ENCODE data around the gene PTPRC. TPM values are rescaled to one million over a fixed set of nuclear protein-coding genes. Genes with fewer than 3 reads are reported as not detected.
A peak's percentile ranks its signal among the peaks of the same experiment; 100 is the strongest.

Gene PTPRC
- total RNA-seq, 2 experiments from 2014 or later, result 177 to 241 TPM

DNA sequence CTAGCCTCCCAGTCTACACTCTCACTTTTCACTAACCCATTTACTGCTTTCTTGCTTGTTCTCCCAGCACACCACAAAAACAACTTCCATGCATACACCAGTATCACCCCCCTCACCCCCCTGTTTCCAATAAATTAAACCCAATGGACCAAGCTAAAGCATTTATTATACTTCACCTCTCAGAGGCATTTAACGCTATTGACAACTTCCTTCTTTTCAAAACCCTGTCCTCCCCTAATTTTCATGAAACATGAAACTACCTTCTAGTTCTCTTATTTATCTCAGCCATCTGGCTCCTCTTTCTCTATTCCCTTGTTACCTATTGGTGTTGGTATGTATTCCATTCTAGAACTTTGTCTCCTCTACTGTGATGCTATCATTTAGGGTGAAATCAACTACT is 32.3 kb downstream of the PTPRC start:
- intact Hi-C loops (cut with micrococcal nuclease; ENCODE audit: unreplicated experiment), result loop anchor here (10.0 kb wide), 1 partner anchor 1304 kb away; no protein-coding TSS in a partner anchor
- Histone ChIP-seq H3K4me1 (ENCODE audit: insufficient read depth, low read length, poor library complexity, severe bottlenecking) (peaks cover 87% of the 10 kb centered on the region), H3K4me2 (ENCODE audit: low read length) (peak overlapping the region; percentile 33; the same call in 1 of the 2 replicates), H2AFZ (ENCODE audit: low read length) (no peak overlapping the region), H3K4me3 (ENCODE audit: low read depth, low read length, poor library complexity, severe bottlenecking) (no peak overlapping the region), H3K9me3 (ENCODE audit: low read length) (peaks cover 19% of the 10 kb centered on the region; the same call in 1 of the 2 replicates), H3K27ac (ENCODE audit: low read depth, low read length, poor library complexity, severe bottlenecking) (peak overlapping the region; percentile 38), H3K36me3 (ENCODE audit: insufficient read depth, low read length) (peaks cover 96% of the 10 kb centered on the region), H4K20me1 (ENCODE audit: insufficient read depth, low read length) (no peaks in the 10 kb centered on the region), H3K9me2 (ENCODE audit: insufficient read depth, low read length) (no peaks in the 10 kb centered on the region), H3K79me2 (ENCODE audit: insufficient read depth, low read depth, low read length) (peaks cover 100% of the 10 kb centered on the region)
- peak; percentile 51 for DNase-seq (ENCODE audit: low spot score)
- TF ChIP-seq, protein P1, sequence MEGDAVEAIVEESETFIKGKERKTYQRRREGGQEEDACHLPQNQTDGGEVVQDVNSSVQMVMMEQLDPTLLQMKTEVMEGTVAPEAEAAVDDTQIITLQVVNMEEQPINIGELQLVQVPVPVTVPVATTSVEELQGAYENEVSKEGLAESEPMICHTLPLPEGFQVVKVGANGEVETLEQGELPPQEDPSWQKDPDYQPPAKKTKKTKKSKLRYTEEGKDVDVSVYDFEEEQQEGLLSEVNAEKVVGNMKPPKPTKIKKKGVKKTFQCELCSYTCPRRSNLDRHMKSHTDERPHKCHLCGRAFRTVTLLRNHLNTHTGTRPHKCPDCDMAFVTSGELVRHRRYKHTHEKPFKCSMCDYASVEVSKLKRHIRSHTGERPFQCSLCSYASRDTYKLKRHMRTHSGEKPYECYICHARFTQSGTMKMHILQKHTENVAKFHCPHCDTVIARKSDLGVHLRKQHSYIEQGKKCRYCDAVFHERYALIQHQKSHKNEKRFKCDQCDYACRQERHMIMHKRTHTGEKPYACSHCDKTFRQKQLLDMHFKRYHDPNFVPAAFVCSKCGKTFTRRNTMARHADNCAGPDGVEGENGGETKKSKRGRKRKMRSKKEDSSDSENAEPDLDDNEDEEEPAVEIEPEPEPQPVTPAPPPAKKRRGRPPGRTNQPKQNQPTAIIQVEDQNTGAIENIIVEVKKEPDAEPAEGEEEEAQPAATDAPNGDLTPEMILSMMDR (conservative IDR thresholded peaks at IDR 0.05; ENCODE audit: low read length), result no peak
- no peak for TF ChIP-seq EZH2phosphoT487 (IDR thresholded peaks at IDR 0.05; ENCODE audit: borderline replicate concordance, low read depth, low read length)
- CTCF ChIA-PET (ENCODE audit: unreplicated experiment), result no interaction called here
- BruUV-seq (replicated peaks), result no TSS peak
- POLR2A ChIA-PET, result interaction anchor here (0.5 to 21.0 kb wide), 12 partner anchors 8 to 422 kb away, joined by 3 to 410 read pairs (median 3); no protein-coding TSS in a partner anchor

DNA sequence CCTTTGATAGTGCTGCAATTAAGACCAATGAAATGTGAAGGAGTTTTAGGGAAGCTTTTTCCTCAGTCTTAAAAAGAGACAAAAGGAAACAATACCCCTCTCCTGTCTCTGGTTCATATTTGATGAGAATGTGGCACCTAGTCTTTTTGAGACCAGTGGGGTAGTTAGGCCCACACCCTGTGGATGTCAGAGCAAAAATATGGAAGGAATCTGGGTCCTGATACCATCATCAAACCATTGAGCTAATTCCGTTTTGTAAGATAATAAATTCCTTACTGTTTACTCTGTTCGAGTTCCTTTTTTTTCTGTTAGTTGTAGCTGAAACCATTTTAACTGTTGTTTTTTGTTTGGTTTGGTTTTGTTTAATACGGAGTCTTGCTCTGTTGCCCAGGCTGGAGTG is 33.3 kb downstream of the PTPRC start:
- Histone ChIP-seq H3K79me2 (ENCODE audit: insufficient read depth, low read depth, low read length) (peaks cover 100% of the 10 kb centered on the region), H3K9me2 (ENCODE audit: insufficient read depth, low read length) (no peaks in the 10 kb centered on the region), H3K9me3 (ENCODE audit: low read length) (peaks cover 19% of the 10 kb centered on the region; the same call in 1 of the 2 replicates), H3K4me1 (ENCODE audit: insufficient read depth, low read length, poor library complexity, severe bottlenecking) (peaks cover 95% of the 10 kb centered on the region), H2AFZ (ENCODE audit: low read length) (no peak overlapping the region), H3K27ac (ENCODE audit: low read depth, low read length, poor library complexity, severe bottlenecking) (no peak overlapping the region), H3K4me3 (ENCODE audit: low read depth, low read length, poor library complexity, severe bottlenecking) (no peak overlapping the region), H3K4me2 (ENCODE audit: low read length) (no peak overlapping the region), H4K20me1 (ENCODE audit: insufficient read depth, low read length) (no peaks in the 10 kb centered on the region), H3K36me3 (ENCODE audit: insufficient read depth, low read length) (peaks cover 96% of the 10 kb centered on the region)
- no peak for DNase-seq (ENCODE audit: low spot score)
- BruUV-seq (replicated peaks), result no TSS peak
- ChIA-PET CTCF (ENCODE audit: unreplicated experiment) (no interaction called here), POLR2A (interaction anchor here (0.5 to 21.0 kb wide), 10 partner anchors 9 to 162 kb away, joined by 3 to 410 read pairs (median 3); no protein-coding TSS in a partner anchor)
- TF ChIP-seq EZH2phosphoT487 (IDR thresholded peaks at IDR 0.05; ENCODE audit: borderline replicate concordance, low read depth, low read length), result no peak
- intact Hi-C loops (cut with micrococcal nuclease; ENCODE audit: unreplicated experiment), result loop anchor here (10.0 kb wide), 1 partner anchor 1303 kb away; no protein-coding TSS in a partner anchor

DNA sequence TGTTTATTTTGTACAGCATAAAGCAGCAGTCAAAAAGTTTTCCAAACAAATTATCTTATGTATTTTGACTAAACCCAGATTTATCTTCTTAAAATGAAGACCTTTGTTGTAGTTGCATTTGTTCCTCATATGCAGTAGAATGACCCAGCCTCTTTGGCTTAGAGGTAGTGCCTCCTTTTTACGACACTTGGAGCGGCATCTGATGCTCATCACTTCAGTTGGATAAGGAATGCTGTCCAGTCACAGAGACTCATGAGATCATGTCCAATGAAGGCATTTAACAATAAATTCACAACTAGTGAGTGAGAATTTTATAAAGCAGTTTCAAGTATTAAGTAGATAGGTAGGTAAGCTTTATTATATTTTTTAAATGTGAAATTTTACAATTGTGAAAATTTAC is 35.2 kb downstream of the PTPRC start:
- no peaks in the 10 kb centered on the region for H3K9me2 ChIP-seq (ENCODE audit: insufficient read depth, low read length)
- H3K36me3 ChIP-seq (ENCODE audit: insufficient read depth, low read length), result peaks cover 77% of the 10 kb centered on the region
- H4K20me1 ChIP-seq (ENCODE audit: insufficient read depth, low read length), result no peaks in the 10 kb centered on the region
- no peak overlapping the region for H3K4me3 ChIP-seq (ENCODE audit: low read depth, low read length, poor library complexity, severe bottlenecking)
- DNase-seq (ENCODE audit: low spot score), result no peak
- H2AFZ ChIP-seq (ENCODE audit: low read length), result no peak overlapping the region
- ChIA-PET CTCF (ENCODE audit: unreplicated experiment) (interaction anchor here (0.5 kb wide), 1 partner anchor 8 kb away, joined by 3 read pairs; no protein-coding TSS in a partner anchor), POLR2A (interaction anchor here (0.6 to 21.0 kb wide), 12 partner anchors 8 to 414 kb away, joined by 3 to 410 read pairs (median 5); no protein-coding TSS in a partner anchor)
- H3K4me2 ChIP-seq (ENCODE audit: low read length), result no peak overlapping the region
- H3K79me2 ChIP-seq (ENCODE audit: insufficient read depth, low read depth, low read length), result peaks cover 98% of the 10 kb centered on the region
- TF ChIP-seq, protein P1 (conservative IDR thresholded peaks at IDR 0.05; ENCODE audit: low read length), result no peak
- no peak for TF ChIP-seq EZH2phosphoT487 (IDR thresholded peaks at IDR 0.05; ENCODE audit: borderline replicate concordance, low read depth, low read length)
- H3K27ac ChIP-seq (ENCODE audit: low read depth, low read length, poor library complexity, severe bottlenecking), result no peak overlapping the region
- no TSS peak for BruUV-seq (replicated peaks)
- H3K9me3 ChIP-seq (ENCODE audit: low read length), result peaks cover 19% of the 10 kb centered on the region; the same call in 1 of the 2 replicates
- intact Hi-C loops (cut with micrococcal nuclease; ENCODE audit: unreplicated experiment), result loop anchor here (10.0 kb wide), 1 partner anchor 1301 kb away; no protein-coding TSS in a partner anchor
- H3K4me1 ChIP-seq (ENCODE audit: insufficient read depth, low read length, poor library complexity, severe bottlenecking), result peaks cover 95% of the 10 kb centered on the region

Measured in OCI-LY7 (cell line).